M059J (cell line): ENCODE data around the gene NSRP1. TPM values are rescaled to one million over a fixed set of nuclear protein-coding genes. Genes with fewer than 3 reads are reported as not detected.
A peak's percentile ranks its signal among the peaks of the same experiment; 100 is the strongest.
"Not testable (repeated sequence)": the region's sequence is repeated elsewhere in the genome, so short reads cannot be mapped to it uniquely, and the experiment has no call there.

ENCODE experiments used
- DNase-seq: peaks from one replicate; pipeline ENCODE4 v3.0.0-alpha.2; 2012; ENCODE audit warnings: low read depth
- total RNA-seq: library from RNA; depleted of rRNA; stranded (reverse); fragments of >200 nt; shearing (Covaris generic); gene quantifications from 2 replicates; pipeline ENCODE4 v1.2.3, GENCODE V29; 2014; rRNA removed

Gene NSRP1
- 2.4 and 8.7 TPM in 2 replicates for total RNA-seq

GRCh38 chr17:30116661-30117551 lies at the start of gene NSRP1:
Gene NSRP1, plus strand, starts transcription at chr17:30116816. Its CDS starts 28 bp downstream, at chr17:30116844.
- DNase-seq, result peak; percentile 95

GRCh38 chr17:30068465-30068864 lies 48.2 kb upstream of the NSRP1 start:
- no peak for DNase-seq

- no peak for DNase-seq
Observed at GRCh38 chr17:30074254-30074653, 42.4 kb upstream of the NSRP1 start.

GRCh38 chr17:30074730-30075129 lies 41.9 kb upstream of the NSRP1 start:
- DNase-seq, result no peak

- DNase-seq, result no peak
Observed at GRCh38 chr17:30082773-30083172, 33.8 kb upstream of the NSRP1 start.

- DNase-seq, result no peak
Observed at GRCh38 chr17:30084788-30085187, 31.8 kb upstream of the NSRP1 start.

GRCh38 chr17:30086896-30087295 lies 29.7 kb upstream of the NSRP1 start:
- DNase-seq, result no peak

GRCh38 chr17:30087431-30087830 lies 29.2 kb upstream of the NSRP1 start:
- not testable (repeated sequence) for DNase-seq

- no peak for DNase-seq
Observed at GRCh38 chr17:30091121-30091670, 25.4 kb upstream of the NSRP1 start.

GRCh38 chr17:30091771-30092170 lies 24.8 kb upstream of the NSRP1 start:
- DNase-seq, result peak; percentile 80

GRCh38 chr17:30092886-30093285 lies 23.7 kb upstream of the NSRP1 start:
- DNase-seq, result no peak

GRCh38 chr17:30093463-30094147 lies 23.0 kb upstream of the NSRP1 start:
- peak; percentile 66 for DNase-seq

GRCh38 chr17:30095507-30096244 lies 20.9 kb upstream of the NSRP1 start:
- peak; percentile 77 for DNase-seq

- peak; percentile 6 for DNase-seq
Observed at GRCh38 chr17:30101686-30102390, 14.8 kb upstream of the NSRP1 start.

- no peak for DNase-seq
Observed at GRCh38 chr17:30103921-30104320, 12.7 kb upstream of the NSRP1 start.

- DNase-seq, result peak; percentile 82
Observed at GRCh38 chr17:30104575-30105339, 11.9 kb upstream of the NSRP1 start.

- DNase-seq, result peak; percentile 33
Observed at GRCh38 chr17:30112794-30113193, 3.8 kb upstream of the NSRP1 start.

GRCh38 chr17:30113213-30113612 lies 3.4 kb upstream of the NSRP1 start:
- DNase-seq, result peak; percentile 89

- no peak for DNase-seq
Observed at GRCh38 chr17:30116345-30116660, 313 bp upstream of the NSRP1 start.

- DNase-seq, result no peak
Observed at GRCh38 chr17:30117675-30118081, 1.1 kb downstream of the NSRP1 start.

GRCh38 chr17:30118635-30119034 lies 2.0 kb downstream of the NSRP1 start:
- DNase-seq, result not testable (repeated sequence)
